Left renal cortex interstitium (tissue), 4 donors: Measurements from ENCODE around the gene ARHGEF26. TPM values are rescaled to one million over a fixed set of nuclear protein-coding genes. Genes with fewer than 3 reads are reported as not detected.

ENCODE experiments used
- DNase-seq, 4 donors: peaks; one replicate each; pipeline ENCODE4 v3.0.0-alpha.2; 2013; ENCODE audit warnings: low read depth in 4 of 4, low spot score in 2 of 4, missing footprints in 1 of 4
- polyA plus RNA-seq, 4 donors: library from polyadenylated mRNA; unstranded; fragments of 120-200 nt; gene quantifications; one replicate each; pipeline ENCODE4 v1.2.1, GENCODE V29; 2013; ENCODE audit not compliant: insufficient read length in 4 of 4

Gene ARHGEF26
- polyA plus RNA-seq, 4 donors: 13.6 to 16.3 (median 15.1) TPM

- DNase-seq: no peak
Observed at GRCh38 chr3:154144825-154145465, 23.8 kb downstream of the ARHGEF26 start.

GRCh38 chr3:154148541-154148940 lies 27.4 kb downstream of the ARHGEF26 start:
- no peak for DNase-seq

GRCh38 chr3:154149286-154149685 lies 28.1 kb downstream of the ARHGEF26 start:
- DNase-seq: no peak

GRCh38 chr3:154151969-154152368 lies 30.8 kb downstream of the ARHGEF26 start:
- DNase-seq: no peak

- DNase-seq: no peak
Observed at GRCh38 chr3:154152741-154153140, 31.6 kb downstream of the ARHGEF26 start.

- DNase-seq: no peak
Observed at GRCh38 chr3:154156530-154156929, 35.3 kb downstream of the ARHGEF26 start.

GRCh38 chr3:154161806-154162205 lies 40.6 kb downstream of the ARHGEF26 start:
- no peak for DNase-seq

- no peak for DNase-seq
Observed at GRCh38 chr3:154164387-154164786, 43.2 kb downstream of the ARHGEF26 start.

GRCh38 chr3:154168998-154169795 lies 48.0 kb downstream of the ARHGEF26 start:
- no peak for DNase-seq

GRCh38 chr3:154169796-154170110 lies 48.6 kb downstream of the ARHGEF26 start:
- no peak for DNase-seq

GRCh38 chr3:154170300-154170699 lies 49.1 kb downstream of the ARHGEF26 start:
- DNase-seq: no peak

- no peak for DNase-seq
Observed at GRCh38 chr3:154175041-154175440, 53.9 kb downstream of the ARHGEF26 start.

- no peak for DNase-seq
Observed at GRCh38 chr3:154176036-154176435, 54.8 kb downstream of the ARHGEF26 start.

GRCh38 chr3:154177406-154177805 lies 56.2 kb downstream of the ARHGEF26 start:
- DNase-seq: no peak

GRCh38 chr3:154178172-154178571 lies 57.0 kb downstream of the ARHGEF26 start:
- DNase-seq: no peak

GRCh38 chr3:154180836-154181691 lies 59.9 kb downstream of the ARHGEF26 start:
- no peak for DNase-seq

- no peak for DNase-seq
Observed at GRCh38 chr3:154182322-154182922, 61.2 kb downstream of the ARHGEF26 start.

- no peak for DNase-seq
Observed at GRCh38 chr3:154182975-154183374, 61.8 kb downstream of the ARHGEF26 start.

GRCh38 chr3:154184582-154184981 lies 63.4 kb downstream of the ARHGEF26 start:
- DNase-seq: no peak

- peak in 1 of 4 donors; percentile 6 for DNase-seq
Observed at GRCh38 chr3:154188437-154188836, 67.2 kb downstream of the ARHGEF26 start.

- DNase-seq: no peak
Observed at GRCh38 chr3:154188846-154189245, 67.7 kb downstream of the ARHGEF26 start.
